Measurements from ENCODE around the gene PDRG1.

PDRG1 gene

DNA sequence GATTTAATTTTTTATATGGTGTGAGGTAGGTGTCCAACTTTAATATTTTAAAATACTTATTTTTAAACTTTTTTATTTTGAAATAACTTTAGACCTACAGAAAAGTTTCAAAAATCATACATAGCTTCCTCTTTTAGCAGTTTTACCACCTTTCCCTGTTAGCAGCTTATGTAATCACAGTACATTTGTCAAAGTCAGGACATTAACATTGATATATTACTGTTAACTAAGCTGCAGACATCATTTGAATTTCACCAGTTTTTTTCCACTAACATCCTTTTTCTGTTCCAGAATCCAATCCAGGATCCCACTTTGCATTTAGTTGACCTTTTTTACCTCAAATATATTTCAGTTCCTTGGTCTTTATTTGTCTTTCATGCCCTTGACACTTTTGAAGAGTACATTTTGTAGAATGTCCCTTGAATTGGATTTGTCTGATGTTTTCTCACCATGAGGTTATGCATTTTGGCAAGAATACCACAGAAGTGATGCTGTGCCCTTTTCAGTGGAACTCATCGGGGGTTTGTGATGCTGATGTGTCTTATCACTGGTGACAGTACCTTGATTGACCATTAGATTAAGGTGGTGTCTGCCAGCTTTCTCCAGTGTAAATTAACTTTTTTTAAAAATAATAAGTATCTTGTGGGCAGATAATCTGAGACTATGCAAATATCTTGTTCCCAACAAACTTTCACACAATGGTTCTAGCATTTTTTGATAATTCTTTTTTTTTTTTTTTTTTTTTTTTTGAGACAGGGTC, 48.0 kb downstream of the PDRG1 start:
- no peak for DNase-seq

DNA sequence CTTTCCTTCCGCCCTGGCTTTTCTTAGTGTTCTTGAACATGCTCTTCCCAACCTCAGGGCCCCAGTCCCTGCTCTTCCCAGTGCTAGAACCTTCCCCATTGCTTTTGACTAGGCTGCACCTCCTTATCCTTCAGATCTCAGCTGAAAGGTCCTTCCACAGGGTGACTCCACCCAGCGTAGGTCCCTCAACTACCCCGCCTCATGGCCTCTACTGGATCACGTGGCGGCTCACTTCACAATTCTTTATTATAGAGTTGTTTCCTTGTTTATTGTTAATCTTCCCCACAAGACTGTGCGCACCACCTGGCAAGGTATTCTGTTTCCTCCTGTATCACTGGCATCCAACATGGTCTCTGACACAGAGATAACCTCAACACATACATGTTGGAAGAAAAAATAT, 50.2 kb downstream of the PDRG1 start:
- DNase-seq = no peak

DNA sequence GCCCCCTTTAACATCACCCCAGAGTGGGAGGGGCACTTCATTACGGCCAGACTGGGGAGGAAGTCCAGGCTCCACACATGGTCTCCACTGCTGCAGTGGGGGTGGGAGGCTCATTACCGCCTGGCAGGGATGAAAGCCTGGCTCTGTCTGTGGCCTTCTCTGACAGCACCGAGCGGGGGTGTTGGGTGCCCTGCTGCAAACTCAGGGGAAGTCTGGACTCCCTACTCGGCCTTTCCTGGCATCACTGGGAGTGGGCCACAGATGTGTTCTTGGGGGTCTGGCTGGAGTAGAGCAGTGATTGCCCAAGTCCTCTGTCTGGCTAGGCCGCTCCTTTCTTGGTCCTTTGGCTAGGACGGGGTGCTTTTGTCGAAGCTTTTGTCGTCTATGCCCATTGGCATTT, 54.3 kb downstream of the PDRG1 start:
- no peak for DNase-seq

DNA sequence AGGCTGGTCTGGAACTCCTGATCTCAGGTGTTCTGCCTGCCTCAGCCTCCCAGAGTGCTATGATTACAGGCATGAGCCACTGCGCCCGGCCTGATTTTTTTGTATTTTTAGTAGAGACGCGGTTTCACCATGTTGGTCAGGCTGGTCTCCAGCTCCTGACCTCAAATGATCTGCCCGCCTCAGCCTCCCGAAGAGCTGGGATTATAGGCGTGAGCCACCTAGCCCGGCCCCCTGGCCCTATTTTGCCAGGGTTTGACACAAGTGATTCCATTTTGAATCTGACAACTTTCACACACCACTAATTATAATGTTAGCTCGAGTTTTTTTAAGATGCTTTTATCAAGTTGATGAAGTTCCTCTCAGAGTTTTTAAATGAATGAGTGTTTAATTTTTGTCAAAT, 55.8 kb downstream of the PDRG1 start:
- no peak for DNase-seq

DNA sequence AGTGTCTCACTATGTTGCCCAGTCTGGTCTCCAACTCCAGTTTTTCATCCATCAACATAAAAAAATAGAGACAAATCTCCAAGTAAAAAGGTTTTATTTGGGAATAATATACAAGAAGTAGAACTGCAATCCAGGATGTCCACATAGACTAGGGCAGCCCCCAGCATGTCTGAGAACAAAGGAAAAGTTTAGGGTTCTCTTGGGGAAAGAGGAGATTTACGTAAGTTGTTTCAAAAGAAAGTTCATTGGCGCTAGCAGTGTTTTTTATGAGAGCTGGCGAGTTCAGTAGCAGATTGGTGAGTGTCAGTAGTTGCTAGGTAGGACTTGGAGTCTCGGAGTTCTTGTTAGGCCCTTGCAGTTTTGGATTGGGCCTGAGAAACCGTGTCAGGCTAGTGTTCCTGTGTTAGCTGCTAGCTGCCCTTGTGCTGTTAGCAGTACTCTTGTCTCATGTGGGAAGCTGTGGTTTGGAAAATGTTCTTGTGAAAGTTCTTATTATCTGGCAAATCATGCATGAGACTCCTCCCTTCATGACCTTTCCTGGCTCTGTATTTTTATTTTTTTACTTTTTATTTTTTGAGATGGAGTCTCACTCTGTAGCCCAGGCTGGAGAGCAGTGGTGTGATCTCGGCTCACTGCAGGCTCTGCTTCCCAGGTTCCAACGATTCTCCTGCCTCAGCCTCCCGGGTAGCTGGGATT, 56.7 kb downstream of the PDRG1 start:
- DNase-seq = no peak

All from stimulated activated CD4-positive, alpha-beta T cell treated with anti-CD3 and anti-CD28 coated beads, Interleukin-2, amount 100 ng/mL, for 24 hours (primary cell).